Measurements from ENCODE around the gene NLRC5. TPM values are rescaled to one million over a fixed set of nuclear protein-coding genes. Genes with fewer than 3 reads are reported as not detected.
A peak's percentile ranks its signal among the peaks of the same experiment; 100 is the strongest.

NLRC5 gene
- total RNA-seq, 1 donor from 2014 or later = 47.5 TPM

- Histone ChIP-seq H3K9me3 (no peaks in the 10 kb centered on the region), H3K4me3 (no peak overlapping the region), H3K27me3 (ENCODE audit: low read depth) (no peaks in the 10 kb centered on the region), H3K27ac (no peak overlapping the region), H3K36me3 (peaks cover 69% of the 10 kb centered on the region), H3K4me1 (no peaks in the 10 kb centered on the region)
- DNase-seq = no peak
- ATAC-seq = no peak
- TF ChIP-seq CTCF (IDR thresholded peaks at IDR 0.05) = no peak
- intact Hi-C loops (cut with DNase I) = no loop called here
Measured at GRCh38 chr16:57053206-57053605, 63.8 kb downstream of the NLRC5 start.

GRCh38 chr16:57054338-57054737 lies 65.0 kb downstream of the NLRC5 start:
- TF ChIP-seq CTCF (IDR thresholded peaks at IDR 0.05) = no peak
- Histone ChIP-seq H3K4me3 (no peak overlapping the region), H3K4me1 (no peaks in the 10 kb centered on the region), H3K27ac (no peak overlapping the region), H3K9me3 (no peaks in the 10 kb centered on the region), H3K36me3 (peaks cover 71% of the 10 kb centered on the region), H3K27me3 (ENCODE audit: low read depth) (no peaks in the 10 kb centered on the region)
- no peak for DNase-seq
- intact Hi-C loops (cut with DNase I) = no loop called here
- ATAC-seq = no peak

- peaks cover 67% of the 10 kb centered on the region for H3K36me3 ChIP-seq
Measured at GRCh38 chr16:57054771-57055170, 65.4 kb downstream of the NLRC5 start.

GRCh38 chr16:57055671-57056070 lies 66.3 kb downstream of the NLRC5 start:
- Histone ChIP-seq H3K4me1 (peaks cover 3% of the 10 kb centered on the region), H3K4me3 (no peak overlapping the region), H3K9me3 (no peaks in the 10 kb centered on the region), H3K27me3 (ENCODE audit: low read depth) (no peaks in the 10 kb centered on the region), H3K36me3 (peaks cover 63% of the 10 kb centered on the region), H3K27ac (no peak overlapping the region)
- no peak for DNase-seq
- no peak for TF ChIP-seq CTCF (IDR thresholded peaks at IDR 0.05)
- no peak for ATAC-seq
- intact Hi-C loops (cut with DNase I) = no loop called here

More at GRCh38 chr16:57054771-57055170, 65.4 kb downstream of the NLRC5 start:
- intact Hi-C loops (cut with DNase I) = no loop called here
- DNase-seq (no peak), ATAC-seq (peak in 1 of 2 donors; percentile 22)
- Histone ChIP-seq H3K4me3 (no peak overlapping the region), H3K9me3 (no peaks in the 10 kb centered on the region), H3K27ac (no peak overlapping the region), H3K27me3 (ENCODE audit: low read depth) (no peaks in the 10 kb centered on the region), H3K4me1 (no peaks in the 10 kb centered on the region)
- TF ChIP-seq CTCF (IDR thresholded peaks at IDR 0.05) = no peak

- DNase-seq (no peak), ATAC-seq (no peak)
- Histone ChIP-seq H3K27me3 (ENCODE audit: low read depth) (no peaks in the 10 kb centered on the region), H3K36me3 (peaks cover 45% of the 10 kb centered on the region), H3K4me1 (peaks cover 20% of the 10 kb centered on the region), H3K4me3 (no peak overlapping the region), H3K27ac (no peak overlapping the region), H3K9me3 (no peaks in the 10 kb centered on the region)
- no peak for TF ChIP-seq CTCF (IDR thresholded peaks at IDR 0.05)
- intact Hi-C loops (cut with DNase I) = no loop called here
Measured at GRCh38 chr16:57058291-57058861, 69.0 kb downstream of the NLRC5 start.

Data from lower lobe of right lung (tissue), 2 donors.